Measurements from ENCODE around the gene SBK2.

Gene SBK2

DNA sequence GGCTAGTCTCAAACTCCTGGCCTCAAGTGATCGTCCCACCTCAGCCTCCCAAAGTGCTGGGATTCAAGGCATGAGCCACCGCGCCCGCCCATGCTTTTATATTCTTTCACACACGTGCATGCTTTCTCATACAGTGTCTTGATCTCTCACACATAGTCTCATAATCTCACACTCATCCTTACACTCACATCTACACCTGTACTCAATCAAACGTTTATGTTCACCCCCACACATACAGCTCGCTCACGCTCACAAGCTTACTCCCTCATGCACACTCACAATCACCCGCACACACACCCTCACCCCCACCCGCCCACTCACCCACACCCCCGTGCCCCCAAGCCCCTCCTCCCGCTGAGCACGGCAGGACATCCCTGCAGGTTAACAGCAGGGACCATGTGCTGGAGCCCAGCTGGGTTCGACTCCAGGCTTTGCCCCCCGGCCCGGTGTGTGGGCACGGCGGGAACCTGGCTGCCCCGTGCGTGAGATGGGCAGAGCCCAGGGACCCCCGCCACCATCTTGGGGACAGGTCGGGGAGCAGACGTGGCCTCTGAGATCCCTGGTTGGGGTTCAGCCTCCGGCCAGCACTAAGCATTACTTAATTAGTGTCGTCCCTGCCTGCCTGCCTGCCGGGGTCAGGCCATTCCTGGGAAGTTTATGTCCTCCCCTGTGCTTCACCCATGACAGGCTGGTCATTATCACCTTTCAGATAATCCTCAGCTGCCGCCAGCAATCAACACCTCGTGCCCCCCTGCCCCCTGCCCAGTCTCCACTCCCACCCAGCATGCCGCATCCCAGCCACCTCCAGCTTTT is 11.4 kb downstream of the SBK2 start:
- H3K4me1 ChIP-seq (ENCODE audit: control insufficient read depth in 1 of 2, insufficient read depth in 2 of 2, low read length in 2 of 2), result peaks cover 0 to 10% of the 10 kb centered on the region in 2 donors
- H3K36me3 ChIP-seq (ENCODE audit: control insufficient read depth in 1 of 2, insufficient read depth in 2 of 2, low read length in 2 of 2), result peaks cover 0 to 2% of the 10 kb centered on the region in 2 donors
- H3K9ac ChIP-seq (ENCODE audit: low read depth in 1 of 2, low read length in 2 of 2), result no peak overlapping the region
- no peak overlapping the region for H3K27ac ChIP-seq (ENCODE audit: low read depth, low read length)
- H3K9me3 ChIP-seq (ENCODE audit: control insufficient read depth in 1 of 2, low read length in 2 of 2), result no peaks in the 10 kb centered on the region
- no peaks in the 10 kb centered on the region for H3K27me3 ChIP-seq (ENCODE audit: control insufficient read depth in 1 of 2, insufficient read depth in 2 of 2, low read length in 2 of 2)
- H3K4me3 ChIP-seq (ENCODE audit: low read depth in 1 of 2, low read length in 2 of 2), result no peak overlapping the region

GRCh38 chr19:55520691-55521292 is 16.1 kb downstream of the SBK2 start:
- H3K27ac ChIP-seq (ENCODE audit: low read depth, low read length), result no peak overlapping the region
- H3K27me3 ChIP-seq (ENCODE audit: control insufficient read depth in 1 of 2, insufficient read depth in 2 of 2, low read length in 2 of 2), result no peaks in the 10 kb centered on the region
- H3K4me3 ChIP-seq (ENCODE audit: low read depth in 1 of 2, low read length in 2 of 2), result no peak overlapping the region
- H3K4me1 ChIP-seq (ENCODE audit: control insufficient read depth in 1 of 2, insufficient read depth in 2 of 2, low read length in 2 of 2), result peaks cover 4% of the 10 kb centered on the region in 2 donors
- no peak overlapping the region for H3K9ac ChIP-seq (ENCODE audit: low read depth in 1 of 2, low read length in 2 of 2)
- H3K36me3 ChIP-seq (ENCODE audit: control insufficient read depth in 1 of 2, insufficient read depth in 2 of 2, low read length in 2 of 2), result no peaks in the 10 kb centered on the region
- no peaks in the 10 kb centered on the region for H3K9me3 ChIP-seq (ENCODE audit: control insufficient read depth in 1 of 2, low read length in 2 of 2)

DNA sequence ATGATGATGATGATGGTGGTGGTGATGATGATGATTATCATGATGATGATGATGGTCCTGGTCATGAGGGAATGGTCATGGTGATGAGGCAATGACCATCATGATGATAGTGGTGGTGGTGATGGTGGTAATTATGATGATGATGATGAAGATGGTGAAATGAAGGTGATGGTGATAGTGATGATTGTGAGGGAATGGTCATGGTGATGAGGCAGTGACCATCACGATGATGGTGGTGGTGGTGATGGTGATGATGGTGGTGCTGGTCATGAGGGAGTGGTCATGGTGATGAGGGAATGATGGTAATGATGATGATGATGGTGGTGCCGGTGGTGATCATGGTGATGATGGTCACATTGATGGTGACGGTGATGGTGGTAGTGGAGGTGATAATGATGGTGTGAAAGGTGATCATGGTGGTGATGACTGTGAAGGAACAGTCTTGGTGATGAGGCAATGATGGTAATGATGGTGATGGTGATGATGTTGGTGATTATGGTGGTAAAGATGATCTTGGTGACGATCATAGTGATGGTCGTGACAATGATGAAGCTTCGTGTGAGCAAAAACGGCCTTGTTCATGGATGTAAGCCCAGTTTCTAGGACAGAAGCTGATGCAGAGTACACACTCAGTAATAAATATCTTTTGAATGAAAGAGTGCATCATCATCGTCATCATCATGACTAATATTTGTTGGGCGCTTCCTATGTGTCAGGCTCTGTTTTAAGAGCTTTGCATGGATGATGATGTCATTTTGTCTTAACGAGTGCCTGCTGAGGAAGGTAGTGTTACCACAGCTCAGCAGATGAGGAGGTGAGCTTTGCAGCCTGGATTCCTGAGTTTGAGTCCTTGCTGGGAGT is 17.3 kb downstream of the SBK2 start:
- Histone ChIP-seq H3K4me1 (ENCODE audit: control insufficient read depth in 1 of 2, insufficient read depth in 2 of 2, low read length in 2 of 2) (peaks cover 4% of the 10 kb centered on the region in 2 donors), H3K4me3 (ENCODE audit: low read depth in 1 of 2, low read length in 2 of 2) (no peak overlapping the region), H3K9me3 (ENCODE audit: control insufficient read depth in 1 of 2, low read length in 2 of 2) (no peaks in the 10 kb centered on the region), H3K9ac (ENCODE audit: low read depth in 1 of 2, low read length in 2 of 2) (no peak overlapping the region), H3K36me3 (ENCODE audit: control insufficient read depth in 1 of 2, insufficient read depth in 2 of 2, low read length in 2 of 2) (no peaks in the 10 kb centered on the region), H3K27me3 (ENCODE audit: control insufficient read depth in 1 of 2, insufficient read depth in 2 of 2, low read length in 2 of 2) (no peaks in the 10 kb centered on the region), H3K27ac (ENCODE audit: low read depth, low read length) (no peak overlapping the region)

GRCh38 chr19:55516878-55517620 is 19.9 kb downstream of the SBK2 start:
- Histone ChIP-seq H3K27ac (ENCODE audit: low read depth, low read length) (peak overlapping the region; percentile 78), H3K27me3 (ENCODE audit: control insufficient read depth in 1 of 2, insufficient read depth in 2 of 2, low read length in 2 of 2) (peaks cover 0 to 9% of the 10 kb centered on the region in 2 donors), H3K4me1 (ENCODE audit: control insufficient read depth in 1 of 2, insufficient read depth in 2 of 2, low read length in 2 of 2) (peaks cover 4% of the 10 kb centered on the region in 2 donors), H3K9ac (ENCODE audit: low read depth in 1 of 2, low read length in 2 of 2) (peak overlapping the region; percentile 75 to 76), H3K36me3 (ENCODE audit: control insufficient read depth in 1 of 2, insufficient read depth in 2 of 2, low read length in 2 of 2) (no peaks in the 10 kb centered on the region), H3K4me3 (ENCODE audit: low read depth in 1 of 2, low read length in 2 of 2) (peak overlapping the region; percentile 59 to 78), H3K9me3 (ENCODE audit: control insufficient read depth in 1 of 2, low read length in 2 of 2) (no peaks in the 10 kb centered on the region)

GRCh38 chr19:55508120-55508519 is 28.8 kb downstream of the SBK2 start:
- Histone ChIP-seq H3K27ac (ENCODE audit: low read depth, low read length) (no peak overlapping the region), H3K4me1 (ENCODE audit: control insufficient read depth in 1 of 2, insufficient read depth in 2 of 2, low read length in 2 of 2) (peaks cover 0 to 4% of the 10 kb centered on the region in 2 donors), H3K4me3 (ENCODE audit: low read depth in 1 of 2, low read length in 2 of 2) (no peak overlapping the region), H3K9ac (ENCODE audit: low read depth in 1 of 2, low read length in 2 of 2) (no peak overlapping the region), H3K9me3 (ENCODE audit: control insufficient read depth in 1 of 2, low read length in 2 of 2) (no peaks in the 10 kb centered on the region), H3K27me3 (ENCODE audit: control insufficient read depth in 1 of 2, insufficient read depth in 2 of 2, low read length in 2 of 2) (peaks cover 0 to 14% of the 10 kb centered on the region in 2 donors), H3K36me3 (ENCODE audit: control insufficient read depth in 1 of 2, insufficient read depth in 2 of 2, low read length in 2 of 2) (no peaks in the 10 kb centered on the region)

GRCh38 chr19:55504981-55505380 is 32.0 kb downstream of the SBK2 start:
- H3K27me3 ChIP-seq (ENCODE audit: control insufficient read depth in 1 of 2, insufficient read depth in 2 of 2, low read length in 2 of 2), result no peaks in the 10 kb centered on the region
- H3K36me3 ChIP-seq (ENCODE audit: control insufficient read depth in 1 of 2, insufficient read depth in 2 of 2, low read length in 2 of 2), result no peaks in the 10 kb centered on the region
- no peak overlapping the region for H3K4me3 ChIP-seq (ENCODE audit: low read depth in 1 of 2, low read length in 2 of 2)
- no peaks in the 10 kb centered on the region for H3K9me3 ChIP-seq (ENCODE audit: control insufficient read depth in 1 of 2, low read length in 2 of 2)
- H3K9ac ChIP-seq (ENCODE audit: low read depth in 1 of 2, low read length in 2 of 2), result no peak overlapping the region
- peaks cover 0 to 4% of the 10 kb centered on the region in 2 donors for H3K4me1 ChIP-seq (ENCODE audit: control insufficient read depth in 1 of 2, insufficient read depth in 2 of 2, low read length in 2 of 2)
- no peak overlapping the region for H3K27ac ChIP-seq (ENCODE audit: low read depth, low read length)

- Histone ChIP-seq H3K9ac (ENCODE audit: low read depth in 1 of 2, low read length in 2 of 2) (no peak overlapping the region), H3K27me3 (ENCODE audit: control insufficient read depth in 1 of 2, insufficient read depth in 2 of 2, low read length in 2 of 2) (no peaks in the 10 kb centered on the region), H3K36me3 (ENCODE audit: control insufficient read depth in 1 of 2, insufficient read depth in 2 of 2, low read length in 2 of 2) (no peaks in the 10 kb centered on the region), H3K4me1 (ENCODE audit: control insufficient read depth in 1 of 2, insufficient read depth in 2 of 2, low read length in 2 of 2) (peaks cover 0 to 4% of the 10 kb centered on the region in 2 donors), H3K27ac (ENCODE audit: low read depth, low read length) (no peak overlapping the region), H3K9me3 (ENCODE audit: control insufficient read depth in 1 of 2, low read length in 2 of 2) (no peaks in the 10 kb centered on the region), H3K4me3 (ENCODE audit: low read depth in 1 of 2, low read length in 2 of 2) (peak overlapping the region; percentile 64 to 74)
Measured at GRCh38 chr19:55504252-55504603, 32.7 kb downstream of the SBK2 start.

- no peaks in the 10 kb centered on the region for H3K36me3 ChIP-seq (ENCODE audit: control insufficient read depth in 1 of 2, insufficient read depth in 2 of 2, low read length in 2 of 2)
- H3K4me3 ChIP-seq (ENCODE audit: low read depth in 1 of 2, low read length in 2 of 2), result peak overlapping the region; percentile 64 to 74
- H3K9me3 ChIP-seq (ENCODE audit: control insufficient read depth in 1 of 2, low read length in 2 of 2), result no peaks in the 10 kb centered on the region
- H3K4me1 ChIP-seq (ENCODE audit: control insufficient read depth in 1 of 2, insufficient read depth in 2 of 2, low read length in 2 of 2), result peaks cover 0 to 4% of the 10 kb centered on the region in 2 donors
- no peak overlapping the region for H3K9ac ChIP-seq (ENCODE audit: low read depth in 1 of 2, low read length in 2 of 2)
- peak overlapping the region; percentile 8 for H3K27ac ChIP-seq (ENCODE audit: low read depth, low read length)
- H3K27me3 ChIP-seq (ENCODE audit: control insufficient read depth in 1 of 2, insufficient read depth in 2 of 2, low read length in 2 of 2), result no peaks in the 10 kb centered on the region
Measured at GRCh38 chr19:55503502-55504251, 33.3 kb downstream of the SBK2 start.

- peak overlapping the region in 1 of 2 donors; percentile 3 for H3K4me3 ChIP-seq (ENCODE audit: low read depth in 1 of 2, low read length in 2 of 2)
- H3K9me3 ChIP-seq (ENCODE audit: control insufficient read depth in 1 of 2, low read length in 2 of 2), result no peaks in the 10 kb centered on the region
- no peak overlapping the region for H3K9ac ChIP-seq (ENCODE audit: low read depth in 1 of 2, low read length in 2 of 2)
- H3K4me1 ChIP-seq (ENCODE audit: control insufficient read depth in 1 of 2, insufficient read depth in 2 of 2, low read length in 2 of 2), result peaks cover 0 to 2% of the 10 kb centered on the region in 2 donors
- H3K27ac ChIP-seq (ENCODE audit: low read depth, low read length), result no peak overlapping the region
- no peaks in the 10 kb centered on the region for H3K27me3 ChIP-seq (ENCODE audit: control insufficient read depth in 1 of 2, insufficient read depth in 2 of 2, low read length in 2 of 2)
- no peaks in the 10 kb centered on the region for H3K36me3 ChIP-seq (ENCODE audit: control insufficient read depth in 1 of 2, insufficient read depth in 2 of 2, low read length in 2 of 2)
Measured at GRCh38 chr19:55503157-55503501, 33.8 kb downstream of the SBK2 start.
